ENCODE data around the gene TNFSF11.

The TNFSF11 gene

DNA sequence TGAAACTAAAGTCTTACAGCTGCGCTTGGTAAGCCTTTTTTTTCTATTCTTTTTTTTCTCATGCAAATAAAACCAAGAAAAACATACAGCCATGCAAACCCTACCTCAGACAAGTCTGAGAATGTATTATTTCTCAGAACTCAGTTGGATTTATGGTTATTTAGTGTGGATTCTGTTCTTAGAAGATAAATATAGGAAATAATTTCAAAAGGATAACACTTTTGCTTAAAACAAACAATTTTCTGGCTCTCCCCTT, 40.7 kb upstream of the TNFSF11 start:
- Histone ChIP-seq H3K79me2 (ENCODE audit: control insufficient read depth, low read length) (no peaks in the 10 kb centered on the region), H3K4me1 (ENCODE audit: control insufficient read depth, low read length) (peaks cover 14% of the 10 kb centered on the region), H3F3A (ENCODE audit: control insufficient read depth, insufficient read depth) (0 out of 2 replicates have a peak, but pooled peaks cover 3% of the 10 kb centered on the region)

DNA sequence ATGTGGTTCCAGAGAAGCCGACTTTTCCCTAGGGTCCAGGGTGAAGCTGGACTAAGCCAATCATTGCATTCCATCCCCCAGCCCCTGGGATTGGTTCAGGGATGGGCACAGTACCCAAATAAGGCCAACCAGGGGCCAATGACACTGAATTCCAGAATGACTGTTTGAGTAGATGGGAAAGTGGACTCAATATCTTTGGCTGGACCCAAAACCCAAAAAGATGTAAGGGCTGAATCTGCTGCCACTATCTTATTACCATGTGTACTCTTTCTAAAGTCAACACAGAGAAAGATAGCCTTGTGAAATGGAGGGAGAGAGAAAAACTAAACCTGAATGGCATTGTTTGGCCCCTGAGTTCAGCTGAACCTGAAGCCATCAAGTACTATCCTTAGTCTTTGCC, 39.2 kb upstream of the TNFSF11 start:
- H3K4me2 ChIP-seq (ENCODE audit: low read length), result no peak overlapping the region
- 0 out of 2 replicates have a peak, but pooled peaks cover 3% of the 10 kb centered on the region for H3F3A ChIP-seq (ENCODE audit: control insufficient read depth, insufficient read depth)
- no peak for TF ChIP-seq EZH2phosphoT487 (IDR thresholded peaks at IDR 0.05; ENCODE audit: borderline replicate concordance, low read length)
- TF ChIP-seq, protein P1, sequence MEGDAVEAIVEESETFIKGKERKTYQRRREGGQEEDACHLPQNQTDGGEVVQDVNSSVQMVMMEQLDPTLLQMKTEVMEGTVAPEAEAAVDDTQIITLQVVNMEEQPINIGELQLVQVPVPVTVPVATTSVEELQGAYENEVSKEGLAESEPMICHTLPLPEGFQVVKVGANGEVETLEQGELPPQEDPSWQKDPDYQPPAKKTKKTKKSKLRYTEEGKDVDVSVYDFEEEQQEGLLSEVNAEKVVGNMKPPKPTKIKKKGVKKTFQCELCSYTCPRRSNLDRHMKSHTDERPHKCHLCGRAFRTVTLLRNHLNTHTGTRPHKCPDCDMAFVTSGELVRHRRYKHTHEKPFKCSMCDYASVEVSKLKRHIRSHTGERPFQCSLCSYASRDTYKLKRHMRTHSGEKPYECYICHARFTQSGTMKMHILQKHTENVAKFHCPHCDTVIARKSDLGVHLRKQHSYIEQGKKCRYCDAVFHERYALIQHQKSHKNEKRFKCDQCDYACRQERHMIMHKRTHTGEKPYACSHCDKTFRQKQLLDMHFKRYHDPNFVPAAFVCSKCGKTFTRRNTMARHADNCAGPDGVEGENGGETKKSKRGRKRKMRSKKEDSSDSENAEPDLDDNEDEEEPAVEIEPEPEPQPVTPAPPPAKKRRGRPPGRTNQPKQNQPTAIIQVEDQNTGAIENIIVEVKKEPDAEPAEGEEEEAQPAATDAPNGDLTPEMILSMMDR (IDR thresholded peaks at IDR 0.05; ENCODE audit: low read depth, low read length, poor library complexity, severe bottlenecking), result no peak
- no peaks in the 10 kb centered on the region; the same call in 1 of the 2 replicates for H3K27me3 ChIP-seq (ENCODE audit: control insufficient read depth, low read length)
- no peaks in the 10 kb centered on the region for H3K79me2 ChIP-seq (ENCODE audit: control insufficient read depth, low read length)
- no peaks in the 10 kb centered on the region for H3K9me2 ChIP-seq (replicated peaks; ENCODE audit: control insufficient read depth, low read length)
- H3K9me3 ChIP-seq (ENCODE audit: control insufficient read depth, insufficient read depth, low read length), result no peaks in the 10 kb centered on the region
- no peaks in the 10 kb centered on the region for H4K20me1 ChIP-seq (ENCODE audit: control insufficient read depth, insufficient read depth, low read depth, low read length)
- peaks cover 14% of the 10 kb centered on the region for H3K4me1 ChIP-seq (ENCODE audit: control insufficient read depth, low read length)
- H3K4me3 ChIP-seq (ENCODE audit: low read length), result no peak overlapping the region
- no peaks in the 10 kb centered on the region for H3K36me3 ChIP-seq (ENCODE audit: control insufficient read depth, low read length)
- no peak overlapping the region for H3K27ac ChIP-seq (ENCODE audit: low read depth, low read length)

More for the DNA sequence above, 40.7 kb upstream of the TNFSF11 start:
- no peaks in the 10 kb centered on the region for H3K9me3 ChIP-seq (ENCODE audit: control insufficient read depth, insufficient read depth, low read length)
- no peak overlapping the region for H3K4me3 ChIP-seq (ENCODE audit: low read length)
- TF ChIP-seq EZH2phosphoT487 (IDR thresholded peaks at IDR 0.05; ENCODE audit: borderline replicate concordance, low read length), result no peak
- TF ChIP-seq, protein P1 (IDR thresholded peaks at IDR 0.05; ENCODE audit: low read depth, low read length, poor library complexity, severe bottlenecking), result no peak
- H3K27me3 ChIP-seq (ENCODE audit: control insufficient read depth, low read length), result no peaks in the 10 kb centered on the region; the same call in 1 of the 2 replicates
- no peak overlapping the region for H3K4me2 ChIP-seq (ENCODE audit: low read length)
- H3K27ac ChIP-seq (ENCODE audit: low read depth, low read length), result no peak overlapping the region
- no peaks in the 10 kb centered on the region for H4K20me1 ChIP-seq (ENCODE audit: control insufficient read depth, insufficient read depth, low read depth, low read length)
- H3K36me3 ChIP-seq (ENCODE audit: control insufficient read depth, low read length), result no peaks in the 10 kb centered on the region
- no peaks in the 10 kb centered on the region for H3K9me2 ChIP-seq (replicated peaks; ENCODE audit: control insufficient read depth, low read length)

GRCh38 chr13:42538996-42539395, 35.0 kb upstream of the TNFSF11 start:
- Histone ChIP-seq H4K20me1 (ENCODE audit: control insufficient read depth, insufficient read depth, low read depth, low read length) (no peaks in the 10 kb centered on the region), H3K36me3 (ENCODE audit: control insufficient read depth, low read length) (no peaks in the 10 kb centered on the region), H3K79me2 (ENCODE audit: control insufficient read depth, low read length) (no peaks in the 10 kb centered on the region), H3K4me3 (ENCODE audit: low read length) (no peak overlapping the region), H3K9me3 (ENCODE audit: control insufficient read depth, insufficient read depth, low read length) (no peaks in the 10 kb centered on the region), H3K4me2 (ENCODE audit: low read length) (no peak overlapping the region), H3K4me1 (ENCODE audit: control insufficient read depth, low read length) (no peaks in the 10 kb centered on the region), H3K27me3 (ENCODE audit: control insufficient read depth, low read length) (no peaks in the 10 kb centered on the region), H3K27ac (ENCODE audit: low read depth, low read length) (no peak overlapping the region), H3K9me2 (replicated peaks; ENCODE audit: control insufficient read depth, low read length) (no peaks in the 10 kb centered on the region), H3F3A (ENCODE audit: control insufficient read depth, insufficient read depth) (no peaks in the 10 kb centered on the region)
- TF ChIP-seq, protein P1 (IDR thresholded peaks at IDR 0.05; ENCODE audit: low read depth, low read length, poor library complexity, severe bottlenecking), result no peak
- TF ChIP-seq EZH2phosphoT487 (IDR thresholded peaks at IDR 0.05; ENCODE audit: borderline replicate concordance, low read length), result no peak

- no peaks in the 10 kb centered on the region for H3K4me1 ChIP-seq (ENCODE audit: control insufficient read depth, low read length)
- H3K4me3 ChIP-seq (ENCODE audit: low read length), result no peak overlapping the region
- H3K9me2 ChIP-seq (replicated peaks; ENCODE audit: control insufficient read depth, low read length), result no peaks in the 10 kb centered on the region
- H3F3A ChIP-seq (ENCODE audit: control insufficient read depth, insufficient read depth), result no peaks in the 10 kb centered on the region
- no peaks in the 10 kb centered on the region for H3K27me3 ChIP-seq (ENCODE audit: control insufficient read depth, low read length)
- H4K20me1 ChIP-seq (ENCODE audit: control insufficient read depth, insufficient read depth, low read depth, low read length), result no peaks in the 10 kb centered on the region
- H3K79me2 ChIP-seq (ENCODE audit: control insufficient read depth, low read length), result no peaks in the 10 kb centered on the region
- no peak for TF ChIP-seq EZH2phosphoT487 (IDR thresholded peaks at IDR 0.05; ENCODE audit: borderline replicate concordance, low read length)
- H3K27ac ChIP-seq (ENCODE audit: low read depth, low read length), result no peak overlapping the region
- no peaks in the 10 kb centered on the region for H3K9me3 ChIP-seq (ENCODE audit: control insufficient read depth, insufficient read depth, low read length)
- no peaks in the 10 kb centered on the region for H3K36me3 ChIP-seq (ENCODE audit: control insufficient read depth, low read length)
- H3K4me2 ChIP-seq (ENCODE audit: low read length), result no peak overlapping the region
Measured at GRCh38 chr13:42539670-42540069, 34.3 kb upstream of the TNFSF11 start.

Data from DOHH2 (cell line).